Measurements from ENCODE around the gene USP1.

GRCh38 chr1:62426794-62427193, 10.1 kb upstream of the USP1 start:
- TF ChIP-seq REST (IDR thresholded peaks at IDR 0.05; ENCODE audit: low read depth, low read length), result no peak
- no peak for TF ChIP-seq CTCF (IDR thresholded peaks at IDR 0.05 in 2 of 3, conservative IDR thresholded peaks at IDR 0.05 in 1 of 3; ENCODE audit: control insufficient read depth in 2 of 3, extremely low read depth in 1 of 3, insufficient read depth in 1 of 3, low read depth in 3 of 3, low read length in 3 of 3)
- no peak for TF ChIP-seq ELK1 (IDR thresholded peaks at IDR 0.05; ENCODE audit: low read depth, low read length)
